ENCODE measurements around the gene PRKG1.

PRKG1 gene

GRCh38 chr10:51397695-51398094, 323.4 kb downstream of the PRKG1 start:
- H3K4me3 ChIP-seq (ENCODE audit: low read depth, low read length): no peak overlapping the region
- no peak for TF ChIP-seq CTCF (IDR thresholded peaks at IDR 0.05; ENCODE audit: borderline replicate concordance, insufficient read depth, low read depth, low read length)

DNA sequence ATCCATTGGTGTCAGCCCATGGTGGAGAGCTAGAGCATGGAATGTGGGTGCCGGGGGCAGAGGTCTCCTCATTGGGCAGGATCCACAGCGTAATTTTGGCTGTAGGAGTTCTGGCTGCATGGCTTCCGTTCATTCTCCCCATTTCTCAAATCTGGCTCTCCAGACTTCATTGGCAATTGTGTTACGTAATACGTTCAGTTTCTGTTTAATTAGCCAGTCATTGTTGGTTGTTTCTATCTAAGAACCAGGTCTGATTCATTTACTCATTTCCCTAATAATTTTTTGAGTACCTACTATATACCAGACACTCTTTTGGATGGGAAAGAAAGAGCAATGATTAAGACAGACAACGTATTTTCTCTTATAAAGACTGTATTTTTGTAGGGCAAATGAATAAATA, 325.6 kb downstream of the PRKG1 start:
- no peak overlapping the region for H3K4me3 ChIP-seq (ENCODE audit: low read depth, low read length)
- TF ChIP-seq CTCF (IDR thresholded peaks at IDR 0.05; ENCODE audit: borderline replicate concordance, insufficient read depth, low read depth, low read length): no peak

DNA sequence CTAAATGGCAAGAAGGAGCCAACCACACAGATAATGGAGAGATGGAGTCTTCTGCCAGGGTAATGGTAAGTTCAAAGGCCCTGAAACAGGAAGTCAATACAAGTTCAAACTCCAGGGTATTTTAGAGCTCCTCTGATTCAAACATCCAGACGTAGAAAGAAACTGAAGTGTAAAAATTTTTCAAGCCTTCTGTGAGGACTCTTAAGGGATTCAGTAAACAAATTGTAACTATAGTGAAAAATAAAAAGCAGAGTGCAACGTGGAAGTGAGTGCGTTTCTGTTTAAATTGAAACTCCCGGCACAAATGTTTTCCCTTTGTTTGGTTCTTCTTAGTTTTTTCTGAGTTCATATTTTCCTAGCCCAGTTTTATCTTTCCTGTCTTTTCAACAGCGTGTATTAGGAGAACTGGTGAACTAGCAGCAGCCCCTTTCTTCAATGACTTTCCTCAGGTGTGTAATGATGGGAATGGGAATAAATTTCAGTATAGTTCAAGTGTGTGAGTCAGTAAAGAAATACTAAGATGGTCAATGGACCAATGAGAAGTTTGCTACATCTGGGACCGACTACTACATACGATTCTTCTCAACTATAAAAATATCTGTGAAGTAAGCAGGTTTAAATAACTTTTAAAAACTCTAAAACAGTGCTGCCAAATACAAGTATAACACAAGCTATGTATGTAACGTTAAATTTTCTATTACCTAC, 326.3 kb downstream of the PRKG1 start:
- no peak overlapping the region for H3K4me3 ChIP-seq (ENCODE audit: low read depth, low read length)
- no peak for TF ChIP-seq CTCF (IDR thresholded peaks at IDR 0.05; ENCODE audit: borderline replicate concordance, insufficient read depth, low read depth, low read length)

DNA sequence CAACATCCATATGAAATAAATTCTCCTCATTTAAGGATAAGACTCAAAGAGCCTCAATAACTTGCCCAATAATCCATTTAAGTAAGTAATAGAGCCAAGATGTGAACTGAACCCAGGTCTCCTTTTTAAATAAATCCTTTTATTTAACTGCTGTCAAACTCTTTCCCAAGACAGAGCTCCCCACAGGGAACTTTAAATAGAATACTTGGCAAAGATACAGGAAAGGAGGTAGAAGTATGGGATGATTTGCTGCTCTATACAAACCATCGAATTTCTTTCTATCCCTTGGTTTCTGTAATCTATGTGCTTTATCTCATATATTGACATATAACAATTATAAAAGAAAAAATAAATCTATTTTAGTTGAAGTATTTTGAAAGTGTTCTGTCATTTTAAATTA, 329.2 kb downstream of the PRKG1 start:
- no peak overlapping the region for H3K4me3 ChIP-seq (ENCODE audit: low read depth, low read length)
- TF ChIP-seq CTCF (IDR thresholded peaks at IDR 0.05; ENCODE audit: borderline replicate concordance, insufficient read depth, low read depth, low read length): no peak

DNA sequence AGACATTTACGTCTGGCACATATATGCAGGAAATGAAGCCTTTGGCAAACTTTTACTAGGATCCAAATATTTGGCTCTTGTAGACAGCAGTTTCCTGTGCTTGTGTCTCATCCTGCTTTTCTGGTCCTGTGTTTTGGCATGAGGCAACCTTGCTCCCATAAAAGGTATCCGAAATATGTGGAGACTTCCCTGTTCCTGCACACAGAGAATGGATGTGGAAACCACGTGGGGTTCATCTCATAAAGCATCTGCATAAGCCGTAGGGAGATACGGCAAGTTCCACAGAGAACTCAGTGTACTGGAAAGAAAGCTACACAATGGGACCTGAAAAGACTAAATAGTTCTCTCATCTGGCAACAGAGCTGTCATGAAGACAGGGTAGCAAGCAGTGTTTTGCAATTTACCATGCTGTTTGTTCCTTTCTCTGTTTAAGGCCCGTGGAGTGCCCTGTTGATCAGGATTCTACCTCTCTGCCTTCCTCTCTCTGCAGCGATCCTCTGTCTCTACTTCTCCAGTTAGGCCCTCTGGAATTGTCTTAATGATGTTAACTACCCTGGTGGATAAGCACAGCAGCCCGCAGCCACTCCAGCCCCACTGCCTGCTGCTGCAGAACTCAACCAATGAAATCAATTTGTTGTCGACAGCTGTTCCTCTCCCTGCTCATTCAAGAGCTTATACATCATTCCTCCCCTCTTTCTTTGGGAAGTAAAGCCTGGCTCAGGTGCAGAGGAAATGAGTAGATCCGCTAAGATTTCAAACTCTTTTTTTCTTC, 331.5 kb downstream of the PRKG1 start:
- no peak for TF ChIP-seq CTCF (IDR thresholded peaks at IDR 0.05; ENCODE audit: borderline replicate concordance, insufficient read depth, low read depth, low read length)
- no peak overlapping the region for H3K4me3 ChIP-seq (ENCODE audit: low read depth, low read length)

DNA sequence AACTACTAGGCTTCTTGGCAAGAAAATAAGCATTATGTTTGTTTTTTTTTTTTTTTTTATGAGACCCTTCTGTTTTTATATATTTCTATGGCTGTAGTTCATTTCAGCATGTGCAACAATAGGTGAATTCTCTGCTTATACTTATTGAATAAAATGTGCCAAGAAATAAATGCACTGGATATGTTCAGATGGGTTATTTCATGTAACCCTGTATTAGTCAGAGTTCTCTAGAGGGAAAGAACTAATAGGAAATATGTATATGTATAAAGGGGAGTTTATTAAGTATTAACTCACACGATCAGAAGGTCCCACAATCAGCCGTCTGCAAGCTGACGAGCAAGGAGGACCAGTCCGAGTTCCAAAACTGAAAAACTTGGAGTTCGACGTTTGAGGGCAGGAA, 332.3 kb downstream of the PRKG1 start:
- TF ChIP-seq CTCF (IDR thresholded peaks at IDR 0.05; ENCODE audit: borderline replicate concordance, insufficient read depth, low read depth, low read length): no peak
- no peak overlapping the region for H3K4me3 ChIP-seq (ENCODE audit: low read depth, low read length)

DNA sequence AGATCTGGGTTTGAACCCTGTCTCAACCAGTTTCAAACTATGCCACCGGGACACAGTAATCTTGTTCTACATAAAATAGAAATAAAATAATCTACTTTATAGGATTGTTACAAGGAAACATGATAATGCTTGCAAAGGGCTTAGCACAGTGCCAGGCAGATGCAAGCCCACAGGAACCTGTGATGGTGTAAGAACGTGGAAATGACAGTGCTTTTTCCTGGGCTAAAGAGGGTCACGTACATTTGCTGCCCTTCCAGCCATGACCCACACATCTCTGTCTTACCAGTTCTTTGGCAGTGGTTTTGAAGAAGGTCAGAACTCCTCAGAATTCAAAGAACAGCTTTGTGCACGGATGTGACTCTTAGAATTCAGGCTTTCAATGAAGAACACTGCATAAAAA, 342.2 kb downstream of the PRKG1 start:
- no peak for TF ChIP-seq CTCF (IDR thresholded peaks at IDR 0.05; ENCODE audit: borderline replicate concordance, insufficient read depth, low read depth, low read length)
- no peak overlapping the region for H3K4me3 ChIP-seq (ENCODE audit: low read depth, low read length)
